T-helper 1 cell treated with Interleukin-12 subunit alpha and Interleukin-12 subunit beta and Interleukin-4 antibody, amounts not matched to agents 30 ng/mL and 1 ng/mL, for 36 hours (primary cell): Measurements from ENCODE around the gene ZC3H7B. TPM values are rescaled to one million over a fixed set of nuclear protein-coding genes. Genes with fewer than 3 reads are reported as not detected.
"Not testable (repeated sequence)": the region's sequence is repeated elsewhere in the genome, so short reads cannot be mapped to it uniquely, and the experiment has no call there.

Experiments
- intact Hi-C: fragments of 100-400 bp; cut with micrococcal nuclease; formaldehyde crosslinking; loops from one replicate; pipeline ENCODE4 v1.15.1; 2024
- total RNA-seq: library from RNA; stranded (reverse); gene quantifications from 2 replicates; pipeline ENCODE4 v1.2.3, GENCODE V29; 2022

The ZC3H7B gene
- total RNA-seq, 1 donor from 2014 or later: 80.4 TPM

DNA sequence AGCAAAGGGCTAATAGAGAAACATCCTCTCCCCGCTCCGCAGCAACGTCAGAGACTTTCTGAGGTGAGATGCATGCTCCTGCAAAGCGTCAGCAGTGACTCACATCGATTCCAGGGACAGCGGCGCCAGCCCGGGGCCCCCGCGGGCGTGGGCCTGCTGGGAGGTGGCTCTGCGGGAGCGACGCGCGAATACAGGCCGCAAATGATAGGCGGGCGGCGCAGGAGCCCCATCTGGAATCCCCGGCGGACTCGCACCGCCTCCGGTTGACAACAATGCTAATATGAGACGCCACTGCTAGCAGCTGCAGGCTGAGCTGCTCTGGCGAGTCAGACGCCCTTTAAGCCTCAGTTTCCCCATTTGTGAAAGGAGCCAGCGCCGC lies 15.9 kb upstream of the ZC3H7B start:
- intact Hi-C loops: loop anchor here (1.0 to 5.0 kb wide), 4 partner anchors 52 to 712 kb away; partner anchors contain the start of genes POLR3H and WBP2NL

DNA sequence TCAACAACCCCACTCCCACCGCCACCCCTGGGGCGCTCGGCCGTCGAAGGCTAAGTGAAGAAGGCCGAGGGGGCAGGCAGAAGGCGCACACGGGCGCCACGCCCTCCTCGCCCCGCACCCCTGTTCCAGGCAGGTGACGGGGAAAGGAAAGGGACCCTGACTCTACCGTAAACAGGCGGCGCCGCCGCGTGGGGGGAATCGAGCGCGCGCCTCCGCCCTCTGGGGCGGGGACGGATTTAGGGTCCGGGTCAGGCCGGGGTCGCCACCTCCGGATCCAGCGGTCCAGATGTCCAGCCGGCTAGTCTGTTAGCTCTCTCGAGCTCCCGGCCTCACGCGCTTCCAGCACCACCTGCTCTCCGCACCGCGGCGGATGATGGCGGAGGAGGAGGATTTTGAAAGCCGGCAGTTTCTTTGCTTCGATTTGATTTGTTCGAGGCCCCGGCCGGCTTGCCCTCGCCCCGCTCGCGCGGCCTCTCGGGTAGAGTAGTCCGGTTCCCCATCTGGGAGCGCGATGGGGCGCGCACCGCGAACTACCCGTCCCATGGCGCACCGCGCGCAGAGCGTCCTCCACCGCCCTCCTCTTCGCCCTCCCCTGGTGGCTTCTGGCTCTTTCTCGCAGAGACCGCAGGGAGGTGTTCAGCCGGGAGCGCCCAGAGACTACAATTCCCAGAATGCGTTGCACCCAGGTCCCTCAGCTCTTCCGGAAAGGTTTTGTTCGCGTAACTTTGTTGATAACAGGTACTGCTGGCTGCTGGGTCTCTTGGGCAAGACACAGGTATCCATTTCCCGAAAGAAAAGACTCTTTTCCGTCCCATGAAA lies 15.3 kb upstream of the ZC3H7B start, which contains the start of gene RANGAP1:
Gene RANGAP1, minus strand, starts transcription at position 368 of the 819 bp plus-strand sequence. CDS start 5,143 bp downstream, outside the sequence.
- intact Hi-C loops: loop anchor here (1.0 to 5.0 kb wide), 21 partner anchors 15 to 711 kb away; partner anchors contain the start of genes ACO2, CENPM, DESI1 and L3MBTL2

DNA sequence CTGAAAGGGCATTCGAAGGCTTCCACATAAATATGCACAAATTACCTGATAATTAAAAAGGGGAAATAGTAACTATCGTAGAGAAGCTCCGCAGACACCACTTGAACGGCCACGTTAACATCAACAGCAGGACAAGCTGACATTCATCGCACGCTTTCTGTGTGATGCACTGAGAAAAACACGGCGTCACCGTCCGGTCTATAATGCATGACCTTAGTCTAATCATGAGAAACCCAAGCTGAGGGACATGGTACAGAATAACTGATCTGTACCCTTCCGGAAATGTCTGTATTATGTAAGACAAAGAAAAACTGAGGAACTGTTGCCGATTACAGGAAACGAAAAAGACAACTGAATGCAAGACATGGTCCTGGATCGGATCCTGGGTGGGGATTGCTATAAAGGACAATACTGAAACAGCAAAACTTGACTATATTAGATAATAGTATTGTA lies 14.7 kb upstream of the ZC3H7B start:
- intact Hi-C loops: loop anchor here (1.0 to 5.0 kb wide), 19 partner anchors 15 to 711 kb away; partner anchors contain the start of genes ACO2, CENPM, DESI1 and L3MBTL2

DNA sequence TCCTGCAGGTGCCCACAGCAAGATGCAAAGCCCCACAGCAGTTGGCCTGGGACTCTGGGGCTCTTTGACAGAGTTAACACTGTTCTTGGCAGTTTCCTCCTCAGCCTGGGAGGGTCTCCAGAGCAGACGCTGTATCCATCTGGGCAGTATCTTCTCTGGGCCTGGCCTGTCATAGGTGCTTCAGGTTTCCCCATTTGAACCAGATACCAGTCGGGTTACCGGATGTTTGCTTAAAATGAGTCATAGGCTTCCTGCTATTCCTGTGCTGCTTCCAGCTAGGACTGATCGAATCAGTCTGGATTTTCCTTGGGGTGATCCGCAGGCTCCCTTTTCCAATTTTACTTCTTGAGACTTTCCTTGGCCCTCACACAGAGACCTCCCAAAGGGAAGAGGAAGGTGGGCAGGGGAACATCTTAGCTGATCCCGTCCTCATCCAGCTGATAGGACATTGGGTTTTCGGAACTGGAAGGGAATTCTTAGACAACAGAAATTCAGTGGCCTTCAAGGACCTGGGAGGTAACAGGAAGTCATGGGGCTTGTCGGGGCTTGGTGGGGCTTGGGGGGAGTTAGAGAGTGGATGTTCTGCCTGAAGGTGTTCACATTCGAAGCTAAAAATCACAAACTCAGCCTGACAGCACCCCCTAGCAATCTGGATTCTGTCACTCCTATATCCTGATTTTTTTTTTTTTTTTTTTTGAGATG lies 12.9 kb upstream of the ZC3H7B start:
- intact Hi-C loops: loop anchor here (5.0 kb wide), 2 partner anchors 239 to 709 kb away; partner anchors contain the start of gene WBP2NL

DNA sequence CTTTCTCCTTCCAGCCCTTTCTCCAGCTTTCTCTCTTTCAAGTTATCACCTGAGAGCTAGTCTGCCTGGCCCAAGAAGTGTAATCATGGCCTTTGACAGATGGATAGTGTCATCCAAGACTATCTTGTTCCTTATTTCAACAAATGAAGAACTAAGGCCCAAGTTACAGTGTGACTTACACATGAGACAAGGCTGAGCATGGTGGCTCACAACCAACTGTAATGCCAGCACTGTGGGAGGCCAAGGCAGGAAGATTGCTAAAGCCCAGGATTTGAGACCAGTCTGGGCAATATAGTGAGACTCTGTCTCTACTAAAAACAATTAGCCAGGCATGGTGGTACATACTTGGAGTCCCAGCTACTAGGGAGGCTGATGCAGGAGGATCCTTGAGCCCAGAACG lies 11.7 kb upstream of the ZC3H7B start:
- intact Hi-C loops: loop anchor here (5.0 kb wide), 2 partner anchors 238 to 708 kb away; partner anchors contain the start of gene WBP2NL

DNA sequence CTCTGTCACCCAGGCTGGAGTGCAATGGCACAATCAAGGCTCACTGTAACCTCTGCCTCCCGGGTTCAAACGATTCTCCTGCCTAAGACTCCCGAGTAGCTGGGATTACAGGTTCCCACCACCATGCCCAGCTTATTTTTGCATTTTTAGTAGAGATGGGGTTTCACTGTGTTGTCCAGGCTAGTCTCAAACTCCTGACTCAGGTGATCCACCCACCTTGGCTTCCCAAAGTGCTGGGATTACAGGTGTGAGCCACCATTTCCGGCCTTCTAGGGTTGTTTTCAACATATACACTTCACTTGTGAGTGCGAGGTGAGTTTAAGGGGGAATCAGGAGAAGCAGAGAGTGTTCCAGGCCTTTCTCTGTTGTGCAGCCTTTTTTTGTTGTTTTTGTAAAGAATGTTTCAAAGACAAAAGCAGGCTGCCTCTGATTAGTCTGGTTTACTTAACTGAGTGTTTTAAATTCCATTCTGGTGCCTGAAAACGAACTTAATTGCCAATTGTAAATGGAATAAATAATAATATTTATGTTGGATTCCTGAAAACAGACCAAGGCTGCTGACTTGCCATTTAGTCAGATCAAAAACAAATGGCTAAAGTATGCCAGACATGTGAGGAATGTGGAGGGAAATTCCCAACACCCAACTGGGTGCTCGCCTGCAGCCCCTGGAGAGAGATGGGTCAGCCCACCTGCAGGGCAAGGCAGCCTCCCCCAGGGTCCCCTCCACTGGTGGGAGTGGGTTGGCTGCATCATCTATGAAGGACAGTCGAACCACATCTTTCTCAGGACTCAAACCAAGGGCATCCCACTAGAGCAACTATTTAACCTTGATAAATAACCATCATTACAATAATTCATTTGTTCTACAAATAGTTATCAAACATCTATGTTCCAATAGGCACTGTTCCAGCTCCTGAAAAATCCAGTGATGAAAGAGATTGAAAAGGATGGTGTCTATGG lies 10.8 kb upstream of the ZC3H7B start:
- intact Hi-C loops: no loop called here

DNA sequence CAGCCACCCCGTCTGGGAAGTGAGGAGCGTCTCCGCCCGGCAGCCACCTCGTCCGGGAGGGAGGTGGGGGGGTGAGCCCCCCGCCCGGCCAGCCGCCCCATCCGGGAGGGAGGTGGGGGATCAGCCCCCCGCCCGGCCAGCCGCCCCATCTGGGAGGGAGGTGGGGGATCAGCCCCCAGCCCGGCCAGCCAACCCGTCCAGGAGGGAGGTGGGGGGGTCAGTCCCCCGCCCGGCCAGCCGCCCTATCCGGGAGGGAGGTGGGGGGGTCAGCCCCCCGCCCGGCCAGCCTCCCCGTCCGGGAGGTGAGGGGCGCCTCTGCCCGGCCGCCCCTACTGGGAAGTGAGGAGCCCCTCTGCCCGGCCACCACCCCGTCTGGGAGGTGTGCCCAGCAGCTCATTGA lies 6.5 kb upstream of the ZC3H7B start:
- intact Hi-C loops: not testable (repeated sequence)

DNA sequence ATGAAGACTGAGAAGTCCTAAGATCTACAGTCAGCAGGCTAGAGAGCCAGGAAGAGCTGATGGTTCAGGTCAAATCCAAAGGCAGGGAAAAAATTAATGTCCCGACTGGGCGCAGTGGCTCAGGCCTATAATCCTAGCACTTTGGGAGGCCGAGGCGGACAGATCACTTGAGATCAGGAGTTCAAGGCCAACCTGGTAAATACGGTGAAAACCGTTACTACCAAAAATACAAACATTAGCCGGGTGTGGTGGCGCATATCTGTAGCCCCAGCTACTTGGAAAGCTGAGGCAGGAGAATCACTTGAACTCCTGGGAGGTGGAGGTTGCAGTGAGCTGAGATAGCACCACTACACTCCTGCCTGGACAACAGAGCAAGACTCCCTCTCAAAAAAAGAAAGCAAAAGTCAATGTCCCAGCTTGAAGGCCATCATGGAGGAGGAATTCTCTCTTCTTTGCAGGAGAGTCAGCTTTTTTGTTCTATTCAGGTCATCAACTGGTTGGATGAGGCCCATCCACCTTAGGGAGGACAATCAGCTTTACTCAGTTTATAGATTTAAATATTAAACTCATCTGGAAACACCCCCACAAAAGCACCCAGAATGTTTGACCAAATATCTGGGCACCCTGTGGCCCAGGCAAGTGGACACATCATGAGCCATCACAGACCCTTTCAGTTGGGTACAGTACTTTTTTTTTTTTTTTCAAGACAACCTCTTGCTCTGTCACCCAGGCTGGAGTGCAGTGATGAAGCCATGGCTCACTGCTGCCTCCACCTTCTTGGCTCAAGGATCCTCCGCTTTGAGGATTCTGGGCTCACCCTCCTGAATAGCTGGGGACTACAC lies 4.3 kb upstream of the ZC3H7B start:
- intact Hi-C loops: no loop called here

DNA sequence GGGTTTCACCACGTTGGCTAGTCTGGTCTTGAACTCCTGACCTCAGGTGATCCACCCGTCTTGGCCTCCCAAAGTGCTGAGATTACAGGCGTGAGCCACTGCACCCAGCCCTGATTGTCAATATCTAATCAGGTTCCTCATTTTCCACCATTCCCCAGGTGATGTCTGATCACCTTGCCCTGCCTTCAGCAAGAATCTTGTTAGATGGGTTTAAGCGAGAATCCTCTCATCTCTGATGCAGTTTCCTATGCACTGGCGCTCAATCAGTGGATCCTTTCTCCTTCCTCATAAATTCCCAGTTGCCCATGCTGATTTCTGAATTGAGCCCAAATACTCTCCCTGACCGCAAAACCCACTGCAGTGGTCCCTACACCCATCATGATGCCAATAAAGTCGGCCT lies 664 bp upstream of the ZC3H7B start:
- intact Hi-C loops: loop anchor here (1.0 to 5.0 kb wide), 7 partner anchors 14 to 244 kb away; partner anchors contain the start of genes ACO2, EP300, PHF5A and POLR3H

DNA sequence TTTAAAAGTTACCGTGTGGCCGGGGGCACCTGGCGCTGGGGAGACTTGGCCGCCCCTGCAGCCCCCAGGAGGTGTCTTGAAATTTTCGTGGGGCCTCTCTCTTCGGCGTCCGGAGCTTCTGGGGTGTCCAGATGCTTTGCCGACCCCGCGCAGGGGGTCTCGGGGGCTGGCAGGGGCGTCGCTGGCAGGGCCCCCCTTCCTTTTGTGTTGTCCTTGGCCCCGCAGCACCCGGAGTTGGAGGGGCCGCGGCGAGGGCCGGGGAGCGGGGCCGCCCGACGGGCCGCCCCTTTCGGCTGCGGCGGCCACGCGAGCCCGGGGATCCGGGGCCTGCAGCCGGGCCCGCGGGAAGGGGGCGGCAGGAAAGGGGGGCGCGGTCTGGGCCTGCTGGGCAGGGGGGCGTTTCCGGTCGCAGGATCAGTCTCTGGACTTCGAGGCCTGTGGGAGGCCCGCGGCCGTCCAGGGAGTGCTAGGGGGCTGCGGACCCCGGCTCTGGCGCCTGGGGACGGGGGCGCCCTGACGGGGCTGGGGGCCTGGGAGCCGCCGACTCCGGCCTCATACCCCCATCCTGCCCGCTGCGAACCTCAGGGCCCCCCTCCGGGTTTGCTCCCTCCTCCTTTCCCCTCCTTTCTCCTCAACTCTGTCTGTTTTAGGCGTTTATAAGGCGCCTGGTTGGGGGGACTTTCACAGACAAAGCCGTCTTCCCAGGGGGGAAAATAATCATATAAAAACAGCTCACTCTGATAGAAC lies 869 bp downstream of the ZC3H7B start:
- intact Hi-C loops: loop anchor here (5.0 kb wide), 3 partner anchors 145 to 210 kb away; partner anchors contain the start of genes ACO2, EP300, PHF5A and TOB2

DNA sequence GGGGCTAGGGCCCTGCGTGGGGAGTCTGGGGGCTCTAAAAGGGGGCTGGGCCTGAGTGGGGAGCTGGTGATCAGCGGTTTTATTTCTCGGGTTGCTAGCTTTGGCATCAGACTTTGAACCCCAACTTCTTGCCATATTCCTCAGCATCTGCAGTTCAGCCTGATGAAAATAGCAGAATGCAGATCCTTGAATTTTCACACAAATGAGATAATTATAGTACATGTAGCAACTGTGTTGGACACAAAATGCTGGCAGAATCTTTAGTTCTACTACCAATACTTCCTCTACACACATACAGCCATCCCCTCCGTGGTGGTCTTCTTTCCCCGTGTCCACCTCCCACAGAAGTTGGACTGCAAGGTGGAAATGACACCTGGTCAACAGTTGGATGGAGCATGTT lies 1.5 kb downstream of the ZC3H7B start:
- intact Hi-C loops: loop anchor here (5.0 kb wide), 3 partner anchors 144 to 211 kb away; partner anchors contain the start of genes ACO2, EP300, PHF5A and TOB2

DNA sequence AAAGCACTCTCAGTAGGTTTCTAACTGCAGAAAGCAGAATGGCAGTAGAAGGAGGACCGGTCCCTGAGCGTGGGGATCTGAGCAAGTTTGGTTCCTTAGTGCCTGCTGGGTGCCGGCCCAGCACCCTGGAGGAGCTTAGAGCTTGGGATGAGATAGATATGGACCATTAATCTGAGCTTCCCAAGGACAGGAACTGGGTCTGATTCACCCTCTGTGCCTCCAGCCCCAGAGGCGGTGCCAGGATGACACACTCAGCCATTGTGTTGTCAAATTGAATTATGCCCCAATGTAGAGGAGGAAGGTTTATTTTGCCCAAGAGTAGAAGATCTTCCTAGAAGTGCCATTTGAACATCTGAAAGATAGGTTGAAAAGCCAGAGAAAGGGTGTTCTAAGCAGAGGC lies 4.3 kb downstream of the ZC3H7B start:
- intact Hi-C loops: no loop called here

DNA sequence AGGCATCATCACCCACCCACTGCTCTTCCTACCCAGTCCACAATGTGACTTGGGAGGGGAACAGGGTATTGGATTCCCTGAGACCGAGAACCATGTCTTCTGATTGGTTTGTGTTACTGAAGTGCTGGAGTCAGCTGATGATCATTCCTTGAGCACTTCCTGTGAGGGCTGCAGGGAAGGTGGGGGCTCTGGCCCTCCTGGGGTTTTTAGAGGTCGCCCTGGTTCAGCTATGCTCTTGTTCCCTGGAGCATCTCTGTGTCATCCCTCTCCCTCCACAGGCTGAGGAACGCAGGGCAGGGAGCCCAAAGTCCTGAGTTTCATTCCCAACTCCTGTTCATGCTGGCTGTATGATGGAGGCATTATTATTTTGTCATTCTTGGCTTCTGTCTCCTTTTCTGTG lies 6.7 kb downstream of the ZC3H7B start:
- intact Hi-C loops: no loop called here

DNA sequence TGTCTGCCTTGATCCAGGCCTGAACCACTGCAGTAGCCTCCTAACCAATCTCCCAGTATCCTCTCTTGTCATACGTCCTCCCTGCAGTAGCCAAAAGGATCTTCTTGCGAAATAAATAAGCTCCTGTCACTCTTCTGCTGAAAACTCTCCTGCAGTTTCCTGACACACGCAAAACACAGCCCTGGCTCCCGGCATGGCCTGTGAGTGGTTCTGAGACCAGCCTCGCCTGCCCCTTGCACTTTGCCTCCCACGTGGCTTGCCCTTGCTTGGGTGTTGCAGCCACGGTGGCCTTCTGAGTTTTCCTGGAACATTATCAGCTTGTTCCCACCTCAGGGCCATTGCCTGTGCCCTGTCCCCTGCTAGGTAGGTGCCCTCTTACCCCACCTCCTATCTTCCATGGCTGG lies 7.2 kb downstream of the ZC3H7B start:
- intact Hi-C loops: no loop called here

DNA sequence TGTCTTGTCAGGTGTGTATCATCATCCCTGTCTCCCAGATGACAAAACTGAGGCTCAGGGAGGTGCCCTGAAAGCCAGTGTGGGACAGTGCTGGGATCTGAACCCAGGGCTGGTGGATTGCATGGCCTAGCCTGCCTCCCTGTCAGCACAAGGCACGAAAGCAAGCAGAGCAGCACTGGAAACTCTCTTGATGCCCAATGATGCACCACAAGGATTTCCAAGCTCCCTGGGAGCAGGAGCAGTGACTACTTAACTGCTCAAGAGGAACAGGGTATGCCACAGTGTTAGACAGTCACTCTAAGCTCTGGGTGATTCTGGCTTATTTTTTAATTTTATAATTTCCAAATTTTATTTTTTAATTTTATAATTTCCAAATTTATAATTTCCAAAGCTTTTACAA lies 9.0 kb downstream of the ZC3H7B start:
- intact Hi-C loops: no loop called here

DNA sequence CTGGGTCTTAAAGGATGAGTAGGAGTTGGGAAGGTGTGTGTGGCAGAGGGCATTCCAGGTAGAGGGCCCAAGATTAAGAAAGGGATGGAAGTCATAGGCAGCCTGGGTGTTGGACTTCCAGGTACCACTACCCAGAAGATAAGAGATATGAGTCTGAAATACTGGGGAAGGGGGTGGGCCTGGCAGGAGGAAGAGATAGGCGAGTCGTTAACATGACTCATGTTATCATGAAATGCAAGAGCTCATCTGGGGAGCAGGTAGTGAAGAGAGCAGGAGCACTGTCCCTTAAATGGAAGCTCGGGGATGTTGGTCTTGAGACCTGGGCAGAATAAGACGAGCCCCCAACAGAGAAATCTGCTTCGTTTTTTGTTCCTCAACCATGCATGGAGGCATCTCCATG lies 10.2 kb downstream of the ZC3H7B start:
- intact Hi-C loops: no loop called here

DNA sequence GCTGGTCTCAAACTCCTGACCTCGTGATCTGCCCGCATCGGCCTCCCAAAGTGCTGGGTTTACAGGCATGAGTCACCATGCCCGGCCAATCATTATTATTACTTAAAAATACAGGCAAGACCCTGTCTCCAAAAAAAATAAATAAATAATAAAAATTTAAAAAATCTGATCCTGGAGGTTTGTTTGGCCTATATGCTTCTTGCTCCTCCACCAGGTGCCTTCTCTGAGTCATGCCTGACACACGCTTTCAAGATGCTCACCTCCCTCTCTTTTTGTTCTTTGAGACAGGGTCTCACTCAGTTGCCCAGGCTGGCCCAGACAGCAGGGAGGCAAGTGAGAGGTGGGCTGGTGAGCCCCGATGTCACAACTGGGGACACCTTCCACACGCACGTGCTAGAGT lies 13.5 kb downstream of the ZC3H7B start:
- intact Hi-C loops: no loop called here

DNA sequence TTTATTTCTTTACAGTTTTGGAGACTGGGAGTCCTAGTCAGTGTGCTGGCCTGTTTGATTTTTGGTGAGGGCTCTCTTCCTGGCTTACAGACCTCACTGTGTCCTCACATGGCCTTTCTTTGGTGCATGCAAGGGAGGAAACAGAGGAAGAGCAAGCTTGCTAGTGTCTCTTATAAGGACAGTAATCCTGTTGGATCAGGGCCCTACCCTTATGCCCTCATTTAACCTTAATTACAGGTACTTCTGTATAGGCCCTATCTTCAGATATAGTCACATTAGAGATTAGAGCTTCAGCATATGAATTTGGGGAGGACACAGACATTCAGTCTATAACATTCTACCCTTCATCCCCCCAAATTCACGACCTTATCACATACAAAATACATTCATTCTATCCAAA lies 14.3 kb downstream of the ZC3H7B start:
- intact Hi-C loops: no loop called here
